ENCODE data around the gene ATPAF1. TPM values are rescaled to one million over a fixed set of nuclear protein-coding genes. Genes with fewer than 3 reads are reported as not detected.

ATPAF1 gene
- total RNA-seq, 1 donor from 2014 or later = 23.6 TPM

DNA sequence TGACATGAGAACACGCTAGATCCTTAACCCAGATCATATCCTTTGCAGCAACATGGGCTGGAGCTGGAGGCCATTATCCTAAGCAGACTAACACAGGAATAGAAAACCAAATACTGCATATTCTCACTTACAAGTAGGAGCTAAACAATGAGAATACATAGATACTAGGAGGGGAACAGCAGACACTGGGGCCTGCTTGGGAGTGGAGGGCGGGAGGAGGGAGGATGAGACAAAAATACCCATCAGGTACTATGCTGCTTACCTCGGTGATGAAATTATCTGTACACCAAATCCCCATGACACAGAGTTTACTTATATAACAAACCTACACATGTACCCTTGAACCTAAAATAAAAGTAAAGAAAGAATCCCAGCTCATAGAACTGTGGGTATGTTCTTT, 50.3 kb downstream of the ATPAF1 start:
- H3K27ac ChIP-seq = peak overlapping the region in 1 of 2 donors; percentile 89
- intact Hi-C loops (cut with DNase I) = loop anchor here (1.0 to 10.0 kb wide), 4 partner anchors 19 to 717 kb away; partner anchors contain the start of genes CMPK1, EFCAB14, LRRC41 and UQCRH

DNA sequence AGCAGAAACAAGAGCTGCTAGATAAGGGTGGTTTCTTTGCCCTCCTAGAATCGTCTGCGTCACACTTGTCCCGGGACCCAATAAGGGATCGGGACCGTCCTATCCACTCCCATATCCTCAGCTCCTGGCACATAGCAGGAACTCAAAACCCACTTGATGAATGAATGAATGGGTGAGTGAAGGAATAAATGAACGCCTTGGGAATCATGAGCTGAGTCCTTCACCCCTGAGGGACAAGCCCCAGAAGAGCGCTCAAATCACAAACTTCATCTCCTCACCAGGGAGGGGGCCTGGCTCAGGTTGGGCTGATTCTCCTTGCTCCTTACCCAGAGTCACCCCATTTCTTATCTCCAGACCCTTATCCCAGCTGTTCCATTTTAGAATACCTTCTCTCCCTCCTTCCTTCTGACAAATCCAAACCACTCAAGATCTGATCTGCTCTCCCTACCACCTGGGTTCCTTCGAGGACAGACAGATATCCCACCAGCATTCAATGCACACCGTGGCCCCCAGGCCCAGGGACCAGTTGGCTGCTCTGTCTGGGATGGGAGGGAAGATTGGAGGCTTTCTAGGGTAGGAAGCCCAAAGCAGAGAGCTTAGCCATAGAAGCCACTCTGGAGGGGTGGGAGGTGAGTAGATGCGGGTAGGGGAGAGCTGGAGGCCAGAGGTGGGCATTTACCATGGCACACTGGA, 50.9 kb downstream of the ATPAF1 start:
- DNase-seq (ENCODE audit: low spot score in 2 of 2) = no peak
- Histone ChIP-seq H3K36me3 (no peaks in the 10 kb centered on the region), H3K27ac (peak overlapping the region; percentile 89 to 90), H3K9me3 (no peaks in the 10 kb centered on the region), H3K27me3 (no peaks in the 10 kb centered on the region), H3K4me1 (peaks cover 25 to 37% of the 10 kb centered on the region in 2 donors), H3K4me3 (peak overlapping the region; percentile 75 to 94)
- intact Hi-C loops (cut with DNase I) = loop anchor here (2.0 to 10.0 kb wide), 3 partner anchors 102 to 718 kb away; partner anchors contain the start of genes CMPK1, EFCAB14, LRRC41 and UQCRH
- TF ChIP-seq, protein P1, sequence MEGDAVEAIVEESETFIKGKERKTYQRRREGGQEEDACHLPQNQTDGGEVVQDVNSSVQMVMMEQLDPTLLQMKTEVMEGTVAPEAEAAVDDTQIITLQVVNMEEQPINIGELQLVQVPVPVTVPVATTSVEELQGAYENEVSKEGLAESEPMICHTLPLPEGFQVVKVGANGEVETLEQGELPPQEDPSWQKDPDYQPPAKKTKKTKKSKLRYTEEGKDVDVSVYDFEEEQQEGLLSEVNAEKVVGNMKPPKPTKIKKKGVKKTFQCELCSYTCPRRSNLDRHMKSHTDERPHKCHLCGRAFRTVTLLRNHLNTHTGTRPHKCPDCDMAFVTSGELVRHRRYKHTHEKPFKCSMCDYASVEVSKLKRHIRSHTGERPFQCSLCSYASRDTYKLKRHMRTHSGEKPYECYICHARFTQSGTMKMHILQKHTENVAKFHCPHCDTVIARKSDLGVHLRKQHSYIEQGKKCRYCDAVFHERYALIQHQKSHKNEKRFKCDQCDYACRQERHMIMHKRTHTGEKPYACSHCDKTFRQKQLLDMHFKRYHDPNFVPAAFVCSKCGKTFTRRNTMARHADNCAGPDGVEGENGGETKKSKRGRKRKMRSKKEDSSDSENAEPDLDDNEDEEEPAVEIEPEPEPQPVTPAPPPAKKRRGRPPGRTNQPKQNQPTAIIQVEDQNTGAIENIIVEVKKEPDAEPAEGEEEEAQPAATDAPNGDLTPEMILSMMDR (IDR thresholded peaks at IDR 0.05) = no peak

More for the DNA sequence above, 50.3 kb downstream of the ATPAF1 start:
- no peak overlapping the region for H3K4me3 ChIP-seq
- TF ChIP-seq, protein P1 (IDR thresholded peaks at IDR 0.05) = no peak
- H3K4me1 ChIP-seq = peaks cover 22 to 32% of the 10 kb centered on the region in 2 donors
- no peaks in the 10 kb centered on the region for H3K36me3 ChIP-seq
- DNase-seq (ENCODE audit: low spot score in 2 of 2) = no peak
- no peaks in the 10 kb centered on the region for H3K27me3 ChIP-seq
- H3K9me3 ChIP-seq = no peaks in the 10 kb centered on the region

DNA sequence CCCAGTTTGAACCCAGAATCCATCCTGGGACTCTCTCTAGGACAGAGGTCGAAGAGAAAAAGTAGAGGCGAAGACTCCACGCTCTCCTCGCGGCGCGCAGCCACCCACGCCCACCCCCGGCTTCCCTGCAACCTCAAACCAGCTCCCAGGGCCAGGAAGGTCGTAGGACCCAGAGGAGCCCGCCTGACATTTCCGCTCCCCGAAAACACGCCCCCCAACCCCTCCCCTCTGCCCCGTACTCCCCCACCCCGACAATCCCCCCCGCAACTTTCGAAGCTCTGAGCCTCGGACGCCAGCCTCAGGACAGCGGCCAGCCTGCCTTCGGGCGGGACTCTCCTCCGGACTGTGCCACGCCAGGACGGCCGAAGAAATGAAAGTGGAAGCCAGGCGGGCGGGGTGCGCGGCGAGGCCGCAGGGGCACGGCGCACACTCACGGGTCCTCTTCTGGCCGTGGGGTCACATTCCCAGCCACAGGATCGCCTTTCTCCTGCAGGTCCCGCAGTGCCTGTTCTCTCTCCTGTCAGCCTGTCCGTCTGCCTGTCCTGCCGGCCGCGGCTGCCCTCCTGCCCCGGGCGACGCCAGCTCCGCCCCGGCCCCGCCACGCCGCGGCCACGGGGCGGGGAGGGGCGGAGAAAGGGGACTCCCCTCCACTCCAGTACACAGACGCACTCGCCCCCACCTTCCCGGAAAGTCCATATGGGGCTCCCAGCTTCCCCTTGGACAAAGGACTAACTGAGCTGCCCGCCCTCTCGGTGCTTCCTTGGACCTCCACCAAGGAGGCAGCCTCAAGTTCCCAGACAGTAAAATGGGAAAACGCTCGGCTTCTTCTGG, 51.7 kb downstream of the ATPAF1 start, which contains the start of gene MOB3C:
Gene MOB3C (minus strand): TSS at position 535 of the 831 bp plus-strand sequence. CDS start 3,490 bp downstream, outside the sequence.
- Histone ChIP-seq H3K9me3 (no peaks in the 10 kb centered on the region), H3K36me3 (no peaks in the 10 kb centered on the region), H3K27ac (peak within 1 kb of the TSS; percentile 89 to 90), H3K4me1 (peaks cover 32 to 44% of the 10 kb centered on the region in 2 donors), H3K4me3 (peak within 1 kb of the TSS; percentile 75 to 94), H3K27me3 (no peaks in the 10 kb centered on the region)
- intact Hi-C loops (cut with DNase I) = loop anchor here (1.0 to 10.0 kb wide), 5 partner anchors 12 to 718 kb away; partner anchors contain the start of genes ATPAF1, CMPK1, EFCAB14 and LRRC41
- DNase-seq (ENCODE audit: low spot score in 2 of 2) = peak; percentile 80 to 96
- TF ChIP-seq, protein P1 (IDR thresholded peaks at IDR 0.05) = no peak

DNA sequence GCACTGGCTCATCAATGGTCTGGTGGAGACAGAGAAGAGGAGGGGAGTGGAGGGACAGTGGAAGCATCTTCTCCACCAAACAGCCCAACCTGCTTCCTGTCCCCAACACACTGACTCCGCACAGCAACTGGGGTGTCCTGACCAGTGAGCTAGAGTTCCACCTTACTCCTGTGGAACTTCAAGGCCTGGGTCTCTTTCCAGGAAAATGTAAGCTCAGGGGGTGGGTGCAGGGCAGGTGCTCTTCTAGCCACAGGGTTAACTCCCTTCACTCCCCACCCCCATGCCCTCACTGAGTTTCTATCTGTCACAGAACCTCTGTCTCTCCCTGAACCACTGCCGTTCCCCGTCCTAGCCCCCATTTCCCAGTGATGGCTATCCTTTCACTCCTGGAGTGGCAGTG, 52.4 kb downstream of the ATPAF1 start:
- no peak for DNase-seq (ENCODE audit: low spot score in 2 of 2)
- Histone ChIP-seq H3K4me1 (peaks cover 32 to 50% of the 10 kb centered on the region in 2 donors), H3K9me3 (no peaks in the 10 kb centered on the region), H3K27ac (peak overlapping the region; percentile 89 to 90), H3K36me3 (no peaks in the 10 kb centered on the region), H3K4me3 (peak overlapping the region; percentile 75 to 94), H3K27me3 (no peaks in the 10 kb centered on the region)
- intact Hi-C loops (cut with DNase I) = loop anchor here (1.0 to 10.0 kb wide), 5 partner anchors 11 to 719 kb away; partner anchors contain the start of genes ATPAF1, CMPK1, EFCAB14 and LRRC41
- TF ChIP-seq, protein P1 (IDR thresholded peaks at IDR 0.05) = no peak

DNA sequence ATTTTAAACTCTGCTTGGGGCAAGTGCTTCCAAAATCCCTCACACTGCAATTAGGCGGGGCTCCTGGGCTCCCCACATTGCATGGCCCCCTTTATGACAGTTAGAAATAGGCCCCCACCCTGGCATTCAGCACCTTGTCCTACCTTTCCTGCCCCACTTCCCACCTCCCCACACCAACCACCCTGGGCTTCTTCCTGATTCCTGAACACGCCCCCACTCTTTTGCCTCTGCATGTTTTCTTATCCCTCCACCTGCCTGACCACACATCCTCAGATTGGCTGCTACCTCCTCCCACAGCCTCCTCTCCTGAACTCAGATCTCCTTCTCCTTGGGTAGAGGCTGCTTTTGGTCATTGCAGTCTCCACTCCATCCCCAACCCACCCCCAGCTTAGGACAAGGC, 53.1 kb downstream of the ATPAF1 start:
- Histone ChIP-seq H3K4me3 (peak overlapping the region; percentile 75 to 94), H3K9me3 (no peaks in the 10 kb centered on the region), H3K27ac (peak overlapping the region; percentile 89 to 90), H3K4me1 (peaks cover 32 to 50% of the 10 kb centered on the region in 2 donors), H3K27me3 (no peaks in the 10 kb centered on the region), H3K36me3 (peaks cover 0 to 5% of the 10 kb centered on the region in 2 donors)
- intact Hi-C loops (cut with DNase I) = loop anchor here (10.0 kb wide), 2 partner anchors 310 to 720 kb away; partner anchors contain the start of genes CMPK1, LRRC41 and UQCRH
- DNase-seq (ENCODE audit: low spot score in 2 of 2) = no peak
- TF ChIP-seq, protein P1 (IDR thresholded peaks at IDR 0.05) = no peak
